GM12891 (cell line): Measurements from ENCODE around the gene LPXN.

Experiments
- PAX5 ChIP-seq: IDR thresholded peaks from 2 replicates; pipeline ENCODE4 v1.6.1; 2011; ENCODE audit warnings: low read length, moderate library complexity, mild to moderate bottlenecking; ENCODE audit not compliant: insufficient read depth, severe bottlenecking
- POLR2A ChIP-seq: IDR thresholded peaks from 2 replicates; pipeline ENCODE4 v1.6.1; 2011; ENCODE audit warnings: low read depth, low read length, control low read depth
- POLR2AphosphoS5 ChIP-seq: IDR thresholded peaks from 2 replicates; pipeline ENCODE4 v1.6.1; 2011; ENCODE audit warnings: low read depth, low read length, control low read depth
- SPI1 ChIP-seq: IDR thresholded peaks from 2 replicates; pipeline ENCODE4 v1.6.1; 2011; ENCODE audit warnings: low read depth, low read length, control low read depth
- TAF1 ChIP-seq: IDR thresholded peaks from 2 replicates; pipeline ENCODE4 v1.6.1; 2011; ENCODE audit warnings: low read depth, low read length, control low read depth

DNA sequence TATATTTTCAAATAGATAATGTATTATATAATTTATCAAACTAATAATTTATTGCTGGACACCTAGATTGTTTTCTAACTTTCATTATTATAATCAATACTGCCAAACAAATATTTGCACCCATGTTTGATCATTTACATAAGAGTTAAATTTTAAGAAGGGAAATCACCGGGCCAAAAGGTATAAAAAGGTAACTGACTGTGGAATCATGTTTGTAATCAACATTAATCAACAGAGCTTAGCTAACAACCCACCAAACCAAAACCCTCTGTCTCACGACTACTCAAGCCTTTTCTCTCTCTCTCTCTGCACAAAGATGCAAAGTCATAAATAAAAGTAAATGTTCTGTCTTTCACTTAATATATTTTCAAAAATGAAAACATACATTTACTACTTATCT is 14.8 kb downstream of the LPXN start:
- TF ChIP-seq POLR2A, result no peak
- no peak for TF ChIP-seq POLR2AphosphoS5
- TF ChIP-seq PAX5, result no peak
- TF ChIP-seq SPI1, result no peak
- TF ChIP-seq TAF1, result no peak
